ENCODE measurements around the gene EXOSC9. TPM values are rescaled to one million over a fixed set of nuclear protein-coding genes. Genes with fewer than 3 reads are reported as not detected.

The EXOSC9 gene
- total RNA-seq, 2 experiments from 2014 or later, result 65.9 to 68.0 TPM

GRCh38 chr4:121838136-121838535 is 37.0 kb downstream of the EXOSC9 start:
- no peaks in the 10 kb centered on the region for H3K9me3 Mint-ChIP-seq
- DNase-seq, result no peak
- H3K27ac Mint-ChIP-seq, result no peak overlapping the region
- no peaks in the 10 kb centered on the region for H3K4me1 Mint-ChIP-seq (ENCODE audit: low read depth)
- peaks cover 27% of the 10 kb centered on the region for H3K36me3 Mint-ChIP-seq
- POLR2A ChIA-PET, result no interaction called here
- no peak overlapping the region for H3K4me3 Mint-ChIP-seq
- intact Hi-C loops (cut with micrococcal nuclease), result no loop called here
- no peaks in the 10 kb centered on the region for H3K27me3 Mint-ChIP-seq
- CTCF ChIA-PET, result interaction anchor here (0.7 kb wide), 1 partner anchor 244 kb away, joined by 3 read pairs; no protein-coding TSS in a partner anchor

GRCh38 chr4:121842862-121843261 is 41.7 kb downstream of the EXOSC9 start:
- H3K9me3 Mint-ChIP-seq, result no peaks in the 10 kb centered on the region
- intact Hi-C loops (cut with micrococcal nuclease), result no loop called here
- no peak overlapping the region for H3K27ac Mint-ChIP-seq
- no peak for DNase-seq
- H3K4me3 Mint-ChIP-seq, result no peak overlapping the region
- H3K27me3 Mint-ChIP-seq, result no peaks in the 10 kb centered on the region
- ChIA-PET POLR2A (no interaction called here), CTCF (no interaction called here)
- no peaks in the 10 kb centered on the region for H3K4me1 Mint-ChIP-seq (ENCODE audit: low read depth)
- H3K36me3 Mint-ChIP-seq, result peaks cover 34% of the 10 kb centered on the region

DNA sequence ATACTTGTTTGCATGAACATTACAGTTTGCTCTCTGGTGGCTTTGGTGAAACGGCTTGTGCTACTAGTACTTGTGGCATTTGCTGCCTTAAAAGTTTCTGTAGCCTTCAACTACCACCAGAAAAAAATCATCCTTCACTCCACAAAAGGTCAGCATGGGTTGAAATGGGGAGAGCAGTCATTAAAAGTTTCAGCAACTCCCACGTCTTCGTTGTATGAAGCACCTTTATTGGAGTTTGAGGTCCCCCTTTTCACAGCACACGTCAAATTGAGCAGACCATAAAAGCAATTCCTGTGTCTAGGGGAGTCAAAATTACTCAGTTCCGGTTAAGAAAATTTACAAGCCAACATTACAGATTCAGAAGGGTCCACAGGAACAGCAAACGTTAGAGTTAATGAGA is 45.5 kb downstream of the EXOSC9 start:
- H3K27ac Mint-ChIP-seq, result no peak overlapping the region
- DNase-seq, result no peak
- no peaks in the 10 kb centered on the region for H3K9me3 Mint-ChIP-seq
- POLR2A ChIA-PET, result no interaction called here
- no peaks in the 10 kb centered on the region for H3K27me3 Mint-ChIP-seq
- intact Hi-C loops (cut with micrococcal nuclease), result no loop called here
- no peak overlapping the region for H3K4me3 Mint-ChIP-seq
- CTCF ChIA-PET, result no interaction called here
- no peaks in the 10 kb centered on the region for H3K4me1 Mint-ChIP-seq (ENCODE audit: low read depth)
- peaks cover 21% of the 10 kb centered on the region for H3K36me3 Mint-ChIP-seq

GRCh38 chr4:121851354-121851753 is 50.2 kb downstream of the EXOSC9 start:
- H3K4me3 Mint-ChIP-seq, result no peak overlapping the region
- H3K27me3 Mint-ChIP-seq, result no peaks in the 10 kb centered on the region
- DNase-seq, result no peak
- no peaks in the 10 kb centered on the region for H3K9me3 Mint-ChIP-seq
- H3K27ac Mint-ChIP-seq, result no peak overlapping the region
- no peaks in the 10 kb centered on the region for H3K4me1 Mint-ChIP-seq (ENCODE audit: low read depth)
- H3K36me3 Mint-ChIP-seq, result peaks cover 8% of the 10 kb centered on the region
- intact Hi-C loops (cut with micrococcal nuclease), result no loop called here
- ChIA-PET CTCF (no interaction called here), POLR2A (no interaction called here)

DNA sequence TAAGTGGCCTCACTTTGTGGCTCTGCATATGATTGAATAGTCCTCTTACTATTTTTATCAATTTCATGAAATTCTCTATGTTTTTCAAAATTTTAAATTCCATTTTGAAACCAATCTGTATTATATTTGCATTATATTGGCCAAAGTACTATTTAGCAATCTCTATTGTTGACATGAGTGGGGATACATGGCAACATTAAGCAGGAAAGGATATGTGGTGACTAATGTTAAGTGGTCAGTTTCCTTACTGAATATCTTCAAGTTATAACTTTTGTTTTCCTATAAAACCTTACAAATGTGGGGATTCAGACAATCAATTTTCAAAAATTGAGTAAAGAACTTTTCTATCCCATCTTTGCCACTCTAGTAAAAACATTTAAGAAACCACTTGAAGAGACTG is 59.0 kb downstream of the EXOSC9 start:
- Mint-ChIP-seq H3K4me1 (ENCODE audit: low read depth) (peaks cover 10% of the 10 kb centered on the region), H3K36me3 (peaks cover 11% of the 10 kb centered on the region), H3K27me3 (no peaks in the 10 kb centered on the region), H3K4me3 (no peak overlapping the region), H3K9me3 (no peaks in the 10 kb centered on the region), H3K27ac (no peak overlapping the region)
- no peak for DNase-seq
- intact Hi-C loops (cut with micrococcal nuclease), result no loop called here
- ChIA-PET POLR2A (no interaction called here), CTCF (no interaction called here)

DNA sequence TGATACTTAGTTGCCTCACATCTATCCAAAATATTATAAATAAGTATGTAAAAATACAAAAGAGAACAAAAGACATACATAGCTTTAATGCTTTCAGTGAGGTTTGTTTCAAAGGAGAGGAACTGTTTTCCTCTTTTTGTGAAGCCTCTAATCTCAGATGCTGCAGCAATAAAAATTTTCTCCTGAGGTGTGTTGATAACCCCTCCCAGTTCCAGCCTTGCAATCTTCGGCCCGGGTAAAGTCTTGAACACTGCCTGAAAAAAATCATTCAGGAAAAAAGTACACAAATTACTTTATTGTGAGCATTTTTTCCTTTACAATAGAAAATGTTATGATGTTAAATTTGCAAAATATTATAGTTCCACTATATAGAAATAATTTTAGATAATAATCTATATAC is 60.3 kb downstream of the EXOSC9 start:
- DNase-seq, result no peak
- H3K4me1 Mint-ChIP-seq (ENCODE audit: low read depth), result peaks cover 13% of the 10 kb centered on the region
- ChIA-PET POLR2A (no interaction called here), CTCF (no interaction called here)
- no peak overlapping the region for H3K27ac Mint-ChIP-seq
- H3K36me3 Mint-ChIP-seq, result peaks cover 21% of the 10 kb centered on the region
- intact Hi-C loops (cut with micrococcal nuclease), result no loop called here
- no peaks in the 10 kb centered on the region for H3K27me3 Mint-ChIP-seq
- H3K9me3 Mint-ChIP-seq, result no peaks in the 10 kb centered on the region
- no peak overlapping the region for H3K4me3 Mint-ChIP-seq

DNA sequence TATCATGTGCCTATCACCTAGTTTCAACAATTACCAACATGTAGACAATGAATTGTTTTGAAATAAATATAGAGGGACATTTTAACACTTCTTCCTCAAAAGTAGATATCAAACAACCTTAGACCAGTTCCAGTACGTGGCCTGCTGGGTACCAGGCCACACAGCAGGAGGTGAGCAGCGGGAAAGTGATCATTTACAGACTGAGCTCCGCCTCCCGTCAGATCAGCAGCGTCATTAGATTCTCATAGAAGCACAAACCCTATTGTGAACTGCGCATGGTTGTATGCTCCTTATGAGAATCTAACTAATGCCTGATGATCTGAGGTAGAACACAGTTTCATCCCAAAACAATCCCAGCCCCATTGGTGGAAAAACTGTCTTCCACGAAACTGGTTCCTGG is 62.7 kb downstream of the EXOSC9 start:
- CTCF ChIA-PET, result no interaction called here
- intact Hi-C loops (cut with micrococcal nuclease), result no loop called here
- Mint-ChIP-seq H3K27me3 (no peaks in the 10 kb centered on the region), H3K4me3 (no peak overlapping the region), H3K4me1 (ENCODE audit: low read depth) (peaks cover 15% of the 10 kb centered on the region), H3K27ac (no peak overlapping the region), H3K9me3 (no peaks in the 10 kb centered on the region), H3K36me3 (peaks cover 26% of the 10 kb centered on the region)
- POLR2A ChIA-PET, result no interaction called here
- no peak for DNase-seq

Other genes starting within 250 kb of the EXOSC9 start
- gene ANXA5, start 104.3 kb upstream of the EXOSC9 start, total RNA-seq, result 100 to 1,000 TPM; 132 to 140 TPM
- gene SMIM43, start 36.2 kb upstream of the EXOSC9 start, total RNA-seq, result not detected
- 100 to 1,000 TPM in 1 of 2 experiments, 10 to 100 TPM in 1; 98.2 to 100 TPM for gene CCNA2, start 22.6 kb downstream of the EXOSC9 start, total RNA-seq
- gene BBS7, start 69.2 kb downstream of the EXOSC9 start, total RNA-seq, result 10 to 100 TPM; 15.2 to 17.9 TPM
- 1 to 10 TPM; 1.0 to 1.6 TPM for gene TRPC3, start 150.7 kb downstream of the EXOSC9 start, total RNA-seq

All from activated CD4-positive, alpha-beta memory T cell treated with anti-CD3 and anti-CD28 coated beads for 36 hours (primary cell).